SK-N-SH treated with all-trans-retinoic acid at 6 μM for 48 hours (cell line): ENCODE results near the gene TOB1.

Experiments
- ARNTL ChIP-seq: fragments of 450-650 bp; formaldehyde crosslinking; IDR thresholded peaks from 2 replicates; pipeline ENCODE4 v1.5.0; 2020; ENCODE audit warnings: low read depth, mild to moderate bottlenecking, moderate library complexity, borderline replicate concordance
- ESRRG ChIP-seq: fragments of 250-450 bp; sonication (Bioruptor Pico); IDR thresholded peaks from 2 replicates; pipeline ENCODE4 v1.6.1; 2021; ENCODE audit warnings: mild to moderate bottlenecking
- OSR1 ChIP-seq: fragments of 250-450 bp; sonication (Bioruptor Pico); IDR thresholded peaks from 2 replicates; pipeline ENCODE4 v1.8.0; 2022; ENCODE audit warnings: moderate library complexity, mild to moderate bottlenecking, inconsistent platforms
- PPARA ChIP-seq: fragments of 250-450 bp; sonication (Bioruptor Pico); IDR thresholded peaks from 2 replicates; pipeline ENCODE4 v1.5.0; 2020; ENCODE audit warnings: mild to moderate bottlenecking, borderline replicate concordance
- TOX ChIP-seq: fragments of 250-450 bp; sonication (Bioruptor Pico); IDR thresholded peaks from 2 replicates; pipeline ENCODE4 v1.8.0; 2021; ENCODE audit warnings: mild to moderate bottlenecking, moderate library complexity, borderline replicate concordance
- ZFP30 ChIP-seq: fragments of 450-650 bp; formaldehyde crosslinking; IDR thresholded peaks from 2 replicates; pipeline ENCODE4 v1.5.0; 2022; ENCODE audit warnings: mild to moderate bottlenecking, moderate library complexity
- ZNF565 ChIP-seq: fragments of 450-650 bp; formaldehyde crosslinking; conservative IDR thresholded peaks from 2 replicates; pipeline ENCODE4 v1.5.0; 2020; ENCODE audit warnings: low read depth, mild to moderate bottlenecking, moderate library complexity
- TF ChIP-seq, protein P1 (sequence below): fragments of 250-450 bp; sonication (Bioruptor Pico); IDR thresholded peaks from 2 replicates; pipeline ENCODE4 v1.5.1; 2020; ENCODE audit warnings: low read depth, mild to moderate bottlenecking, moderate library complexity
- TF ChIP-seq, protein P2 (sequence below): fragments of 250-450 bp; sonication (Bioruptor Pico); IDR thresholded peaks from 2 replicates; pipeline ENCODE4 v1.8.0; 2020; ENCODE audit warnings: mild to moderate bottlenecking, moderate library complexity, borderline replicate concordance

DNA sequence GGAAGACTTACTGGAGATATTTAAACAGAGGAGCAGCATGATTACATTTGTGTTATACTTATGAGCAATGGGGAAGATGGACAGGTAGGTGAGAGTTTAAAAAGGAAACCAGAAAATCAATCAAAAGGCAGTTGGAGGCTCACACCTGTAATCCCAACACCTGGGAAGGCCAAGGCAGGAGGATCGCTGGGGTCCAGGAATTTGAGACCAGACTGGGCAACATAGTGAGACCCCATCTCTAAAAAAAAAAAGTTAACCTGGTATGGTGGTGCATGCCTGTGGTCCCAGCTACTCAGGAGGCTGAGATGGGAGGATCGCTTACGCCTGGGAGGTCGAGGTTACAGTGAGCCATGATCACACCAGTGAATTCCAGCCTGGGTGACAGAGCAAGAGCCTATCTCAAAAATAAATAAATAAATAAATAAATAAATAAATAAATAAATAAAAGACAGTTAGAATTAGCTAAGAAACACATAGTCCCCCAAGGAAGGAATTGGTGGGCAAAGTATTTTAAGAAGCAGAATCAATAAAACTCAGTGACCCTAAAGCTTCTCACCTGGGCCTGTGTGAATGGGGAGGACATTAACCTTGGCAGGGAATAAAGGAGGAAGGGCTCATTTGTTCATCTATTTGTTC, 32.3 kb upstream of the TOB1 start:
- TF ChIP-seq ARNTL (no peak), PPARA (CRISPR knock-in tag) (no peak), OSR1 (CRISPR knock-in tag) (no peak), TOX (CRISPR knock-in tag) (no peak), ESRRG (no peak), ZNF565 (CRISPR knock-in tag) (no peak), ZFP30 (CRISPR knock-in tag) (no peak)
- TF ChIP-seq, protein P1, sequence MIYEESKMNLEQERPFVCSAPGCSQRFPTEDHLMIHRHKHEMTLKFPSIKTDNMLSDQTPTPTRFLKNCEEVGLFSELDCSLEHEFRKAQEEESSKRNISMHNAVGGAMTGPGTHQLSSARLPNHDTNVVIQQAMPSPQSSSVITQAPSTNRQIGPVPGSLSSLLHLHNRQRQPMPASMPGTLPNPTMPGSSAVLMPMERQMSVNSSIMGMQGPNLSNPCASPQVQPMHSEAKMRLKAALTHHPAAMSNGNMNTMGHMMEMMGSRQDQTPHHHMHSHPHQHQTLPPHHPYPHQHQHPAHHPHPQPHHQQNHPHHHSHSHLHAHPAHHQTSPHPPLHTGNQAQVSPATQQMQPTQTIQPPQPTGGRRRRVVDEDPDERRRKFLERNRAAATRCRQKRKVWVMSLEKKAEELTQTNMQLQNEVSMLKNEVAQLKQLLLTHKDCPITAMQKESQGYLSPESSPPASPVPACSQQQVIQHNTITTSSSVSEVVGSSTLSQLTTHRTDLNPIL, result no peak
- TF ChIP-seq, protein P2, sequence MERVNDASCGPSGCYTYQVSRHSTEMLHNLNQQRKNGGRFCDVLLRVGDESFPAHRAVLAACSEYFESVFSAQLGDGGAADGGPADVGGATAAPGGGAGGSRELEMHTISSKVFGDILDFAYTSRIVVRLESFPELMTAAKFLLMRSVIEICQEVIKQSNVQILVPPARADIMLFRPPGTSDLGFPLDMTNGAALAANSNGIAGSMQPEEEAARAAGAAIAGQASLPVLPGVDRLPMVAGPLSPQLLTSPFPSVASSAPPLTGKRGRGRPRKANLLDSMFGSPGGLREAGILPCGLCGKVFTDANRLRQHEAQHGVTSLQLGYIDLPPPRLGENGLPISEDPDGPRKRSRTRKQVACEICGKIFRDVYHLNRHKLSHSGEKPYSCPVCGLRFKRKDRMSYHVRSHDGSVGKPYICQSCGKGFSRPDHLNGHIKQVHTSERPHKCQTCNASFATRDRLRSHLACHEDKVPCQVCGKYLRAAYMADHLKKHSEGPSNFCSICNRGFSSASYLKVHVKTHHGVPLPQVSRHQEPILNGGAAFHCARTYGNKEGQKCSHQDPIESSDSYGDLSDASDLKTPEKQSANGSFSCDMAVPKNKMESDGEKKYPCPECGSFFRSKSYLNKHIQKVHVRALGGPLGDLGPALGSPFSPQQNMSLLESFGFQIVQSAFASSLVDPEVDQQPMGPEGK (CRISPR knock-in tag), result no peak
